GM19395 (cell line): ENCODE data around the gene BSN.

Source experiments
- ATAC-seq: cut with Tn5 transposase; IDR thresholded peaks from one replicate; pipeline ENCODE4 v1.9.1; 2021; ENCODE audit warnings: mild to moderate bottlenecking, moderate library complexity; ENCODE audit not compliant: unreplicated experiment

The BSN gene, protein sequence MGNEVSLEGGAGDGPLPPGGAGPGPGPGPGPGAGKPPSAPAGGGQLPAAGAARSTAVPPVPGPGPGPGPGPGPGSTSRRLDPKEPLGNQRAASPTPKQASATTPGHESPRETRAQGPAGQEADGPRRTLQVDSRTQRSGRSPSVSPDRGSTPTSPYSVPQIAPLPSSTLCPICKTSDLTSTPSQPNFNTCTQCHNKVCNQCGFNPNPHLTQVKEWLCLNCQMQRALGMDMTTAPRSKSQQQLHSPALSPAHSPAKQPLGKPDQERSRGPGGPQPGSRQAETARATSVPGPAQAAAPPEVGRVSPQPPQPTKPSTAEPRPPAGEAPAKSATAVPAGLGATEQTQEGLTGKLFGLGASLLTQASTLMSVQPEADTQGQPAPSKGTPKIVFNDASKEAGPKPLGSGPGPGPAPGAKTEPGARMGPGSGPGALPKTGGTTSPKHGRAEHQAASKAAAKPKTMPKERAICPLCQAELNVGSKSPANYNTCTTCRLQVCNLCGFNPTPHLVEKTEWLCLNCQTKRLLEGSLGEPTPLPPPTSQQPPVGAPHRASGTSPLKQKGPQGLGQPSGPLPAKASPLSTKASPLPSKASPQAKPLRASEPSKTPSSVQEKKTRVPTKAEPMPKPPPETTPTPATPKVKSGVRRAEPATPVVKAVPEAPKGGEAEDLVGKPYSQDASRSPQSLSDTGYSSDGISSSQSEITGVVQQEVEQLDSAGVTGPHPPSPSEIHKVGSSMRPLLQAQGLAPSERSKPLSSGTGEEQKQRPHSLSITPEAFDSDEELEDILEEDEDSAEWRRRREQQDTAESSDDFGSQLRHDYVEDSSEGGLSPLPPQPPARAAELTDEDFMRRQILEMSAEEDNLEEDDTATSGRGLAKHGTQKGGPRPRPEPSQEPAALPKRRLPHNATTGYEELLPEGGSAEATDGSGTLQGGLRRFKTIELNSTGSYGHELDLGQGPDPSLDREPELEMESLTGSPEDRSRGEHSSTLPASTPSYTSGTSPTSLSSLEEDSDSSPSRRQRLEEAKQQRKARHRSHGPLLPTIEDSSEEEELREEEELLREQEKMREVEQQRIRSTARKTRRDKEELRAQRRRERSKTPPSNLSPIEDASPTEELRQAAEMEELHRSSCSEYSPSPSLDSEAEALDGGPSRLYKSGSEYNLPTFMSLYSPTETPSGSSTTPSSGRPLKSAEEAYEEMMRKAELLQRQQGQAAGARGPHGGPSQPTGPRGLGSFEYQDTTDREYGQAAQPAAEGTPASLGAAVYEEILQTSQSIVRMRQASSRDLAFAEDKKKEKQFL (N-terminal part only)

GRCh38 chr3:49553692-49554632 is at the start of gene BSN:
TSS of gene BSN (plus strand) at chr3:49554477. CDS start at chr3:49554603, 126 bp downstream.
- peak; percentile 79 for ATAC-seq

DNA sequence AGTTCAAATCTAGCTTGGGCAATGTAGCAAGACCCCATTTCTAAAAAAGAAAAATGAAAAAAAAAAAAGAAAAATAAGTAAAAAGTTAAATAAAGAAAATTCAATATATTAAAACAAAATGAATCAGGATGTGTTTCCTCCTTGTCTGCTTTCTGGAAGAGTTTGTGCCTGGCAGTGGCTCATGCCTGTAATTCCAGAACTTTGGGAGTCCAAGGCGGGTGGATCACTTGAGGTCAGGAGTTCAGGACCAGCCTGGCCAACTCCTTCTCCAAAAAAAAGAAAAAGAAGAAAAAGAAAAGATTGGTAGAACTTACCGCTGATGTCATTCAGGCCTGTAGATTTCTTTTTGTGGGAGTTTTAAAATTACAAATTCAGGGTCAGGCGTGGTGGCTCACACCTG is 47.4 kb upstream of the BSN start:
- no peak for ATAC-seq

DNA sequence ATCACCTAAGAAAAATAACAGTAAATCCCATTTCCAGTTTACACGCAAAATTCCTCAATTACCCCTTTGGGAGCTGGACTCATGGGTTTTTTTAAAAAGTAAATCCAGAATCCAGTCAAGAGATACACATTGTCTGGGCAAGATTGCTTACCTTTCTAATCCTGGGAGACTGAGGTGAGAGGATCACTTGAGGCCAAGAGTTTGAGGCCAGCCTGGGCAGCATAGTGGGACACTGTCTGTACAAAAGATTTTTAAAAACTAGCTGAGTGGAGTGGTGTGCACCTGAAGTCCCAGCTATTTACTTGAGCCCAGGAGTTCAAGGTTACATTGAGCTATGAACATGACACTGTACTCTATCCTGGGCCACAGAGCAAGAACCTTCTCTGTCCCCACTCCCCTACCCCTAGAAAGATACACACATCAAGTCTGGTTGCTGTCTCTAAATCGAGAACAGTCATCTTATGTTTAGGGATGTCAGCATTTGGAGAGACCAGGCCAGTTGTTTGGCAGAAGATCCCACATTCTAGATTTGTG is 45.2 kb upstream of the BSN start:
- ATAC-seq: no peak

DNA sequence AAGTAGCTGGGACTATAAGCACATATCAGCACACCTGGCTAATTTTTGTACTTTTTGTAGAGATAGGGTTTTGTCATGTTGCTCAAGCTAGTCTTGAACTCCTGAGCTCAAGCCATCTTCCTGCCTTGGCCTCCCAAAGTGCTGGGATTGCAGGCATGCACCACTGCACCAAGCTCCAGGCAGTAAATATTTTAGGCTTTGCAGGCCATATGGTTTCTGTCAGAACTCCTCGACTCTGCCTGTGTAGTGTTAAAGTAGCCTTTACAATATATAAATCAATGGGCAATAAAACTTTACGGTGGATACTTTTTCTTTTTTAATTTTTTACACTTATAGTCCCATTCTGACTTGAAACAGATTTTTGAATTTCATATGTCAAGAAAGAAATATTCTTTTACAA is 42.6 kb upstream of the BSN start:
- no peak for ATAC-seq

DNA sequence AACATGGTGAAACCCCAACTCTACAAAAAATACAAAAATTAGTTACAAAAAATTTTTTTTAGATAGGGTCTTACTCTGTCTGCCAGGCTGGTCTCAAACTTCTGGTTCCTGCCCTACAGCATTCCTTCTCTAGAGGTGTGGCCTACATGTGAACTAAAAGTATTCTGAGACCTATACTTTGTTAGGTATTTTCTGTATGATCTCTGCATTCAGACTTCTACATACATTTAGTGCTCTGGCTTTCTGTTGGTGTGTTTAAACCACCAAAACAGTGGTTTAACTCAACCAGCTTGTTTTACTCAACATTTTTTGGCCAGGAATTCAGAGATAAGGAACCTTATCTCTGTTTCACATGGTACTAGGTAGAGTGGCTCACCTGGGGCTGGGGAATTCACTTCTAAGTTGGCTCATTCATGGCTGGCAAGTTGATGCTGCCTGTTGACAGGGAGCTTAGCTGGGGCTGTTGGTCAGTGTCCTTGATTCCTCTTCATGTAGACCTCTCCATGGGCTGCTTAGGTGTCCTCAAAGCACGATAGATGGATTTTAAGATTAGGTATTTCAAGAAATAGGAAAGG is 41.4 kb upstream of the BSN start:
- no peak for ATAC-seq

- ATAC-seq: no peak
These were observed 40.7 kb upstream of the BSN start for GRCh38 chr3:49513494-49514124.

GRCh38 chr3:49518016-49518415 is 36.3 kb upstream of the BSN start:
- no peak for ATAC-seq

DNA sequence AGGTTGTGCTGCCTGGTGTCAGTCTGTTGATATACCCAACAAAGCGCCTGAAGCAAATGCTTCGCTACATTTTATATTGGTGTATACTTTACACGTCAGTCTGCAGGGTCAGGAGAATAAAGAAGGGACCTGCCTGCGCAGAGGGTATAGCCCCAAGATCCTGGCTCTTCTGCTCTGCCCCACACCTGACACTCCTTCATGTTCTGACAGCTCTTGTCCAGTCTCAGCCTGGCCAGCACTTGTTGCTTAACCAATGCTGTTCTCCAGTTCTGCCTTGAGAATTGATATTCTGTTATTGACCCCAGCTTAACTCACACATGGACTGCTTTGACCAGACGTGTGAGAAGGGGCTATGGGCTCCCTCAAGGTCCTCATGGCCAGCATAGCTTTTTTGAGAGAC is 35.8 kb upstream of the BSN start:
- no peak for ATAC-seq

DNA sequence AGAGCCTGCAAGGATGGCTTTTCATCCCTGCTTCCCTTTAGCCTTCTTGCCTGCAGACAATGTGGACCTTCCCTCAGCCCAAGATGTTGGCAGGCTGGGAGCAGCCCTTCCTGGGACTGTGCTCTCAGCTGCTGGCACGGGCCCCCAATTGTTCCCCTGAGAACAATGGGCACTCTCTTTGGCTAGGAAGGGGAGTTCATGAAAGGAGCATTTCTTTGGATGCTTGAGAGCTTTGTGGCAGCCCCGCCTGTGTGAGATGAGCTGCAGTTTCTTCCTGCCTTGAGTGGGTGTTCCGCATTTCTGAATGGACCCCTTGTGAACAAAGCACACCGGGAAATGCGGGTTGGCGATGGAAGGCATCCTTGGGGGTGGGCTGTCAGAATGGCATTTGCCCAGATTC is 35.0 kb upstream of the BSN start:
- no peak for ATAC-seq

DNA sequence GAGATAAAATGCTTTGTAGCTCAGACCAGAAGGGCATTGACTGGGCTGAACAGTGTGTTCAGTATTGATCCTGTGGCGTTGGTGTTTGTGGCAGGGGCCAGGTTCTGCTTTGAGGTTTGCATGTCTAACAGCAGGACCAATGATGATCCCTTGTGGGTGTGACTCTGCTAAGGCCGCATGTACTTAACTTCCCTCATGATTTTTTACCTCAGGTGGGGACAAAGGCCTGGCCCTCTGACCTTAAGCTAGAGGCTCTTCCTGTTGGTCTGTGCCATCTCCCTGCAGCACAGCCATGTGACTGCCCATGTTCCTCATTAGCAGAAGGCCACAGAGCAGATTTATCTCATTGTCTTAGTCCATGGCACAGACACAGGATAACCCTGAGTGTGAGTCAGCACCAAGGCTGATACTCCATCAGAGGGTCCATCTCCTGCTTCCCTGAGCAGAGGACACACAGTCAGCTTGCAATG is 34.3 kb upstream of the BSN start:
- no peak for ATAC-seq

DNA sequence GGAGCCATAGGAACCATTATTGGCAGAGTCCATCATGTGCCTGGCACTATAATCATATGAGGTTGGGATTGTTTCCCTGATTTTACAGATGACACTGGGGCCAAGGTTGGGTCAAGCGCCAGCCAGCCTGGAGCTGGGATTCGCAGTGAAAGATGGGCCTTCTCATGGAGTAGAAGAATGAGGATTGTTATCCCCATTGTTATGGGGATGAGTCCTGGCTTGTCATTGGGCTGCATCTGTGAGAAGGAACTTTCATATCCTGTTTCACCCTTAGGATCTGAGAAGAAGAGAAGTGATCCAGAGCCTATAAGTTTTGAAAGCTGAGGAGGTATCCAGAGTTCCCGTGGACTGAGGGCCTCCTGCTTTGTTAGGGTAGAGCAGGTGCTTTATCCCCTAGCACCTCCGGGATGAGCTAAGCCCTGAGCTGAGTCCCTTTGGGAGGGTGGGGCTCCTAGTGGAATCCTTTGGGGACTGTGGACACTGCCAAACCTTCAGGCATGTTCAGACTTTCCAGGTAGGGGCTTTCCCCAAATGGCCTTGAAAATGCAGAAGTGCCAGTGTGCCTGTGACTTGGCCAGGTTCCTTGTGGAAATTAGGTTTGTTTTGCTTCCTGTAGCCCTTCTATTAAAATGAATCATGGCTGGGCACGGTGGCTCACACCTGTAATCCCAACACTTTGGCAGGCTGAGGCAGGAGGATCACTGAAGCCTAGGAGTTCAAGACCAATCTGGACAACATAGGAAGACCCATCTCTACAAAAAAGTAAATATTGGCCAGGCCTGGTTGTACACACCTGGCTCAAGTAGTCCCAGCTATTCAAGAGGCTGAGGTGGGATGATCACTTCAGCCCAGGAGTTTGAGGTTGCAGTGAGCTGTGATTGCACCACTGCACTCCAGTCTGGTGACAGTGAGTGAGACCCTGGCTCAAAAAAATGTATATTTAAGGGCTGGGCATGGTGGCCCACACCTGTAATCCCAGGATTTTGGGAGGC is 30.2 kb upstream of the BSN start:
- ATAC-seq: no peak

DNA sequence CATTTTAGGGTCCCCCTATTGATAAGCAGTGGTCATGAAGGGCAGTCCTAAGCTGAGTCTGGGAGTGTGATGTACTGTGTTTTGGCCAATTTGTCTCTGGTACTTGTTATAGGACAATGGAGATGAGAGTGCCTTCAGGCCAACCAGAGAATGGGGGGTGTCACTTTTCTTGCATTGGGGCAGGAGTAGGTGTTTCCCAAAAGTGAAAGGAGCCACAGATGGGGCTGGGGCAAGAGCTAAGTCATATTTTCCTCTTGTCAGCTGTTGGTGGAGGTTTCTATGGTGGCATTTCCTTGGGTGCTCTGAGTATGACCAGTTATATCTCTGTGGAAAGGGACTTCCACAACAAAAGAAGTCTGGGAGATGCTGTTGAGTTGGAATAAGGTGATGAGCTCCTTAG is 24.7 kb upstream of the BSN start:
- ATAC-seq: no peak

GRCh38 chr3:49530231-49530630 is 24.0 kb upstream of the BSN start:
- no peak for ATAC-seq

DNA sequence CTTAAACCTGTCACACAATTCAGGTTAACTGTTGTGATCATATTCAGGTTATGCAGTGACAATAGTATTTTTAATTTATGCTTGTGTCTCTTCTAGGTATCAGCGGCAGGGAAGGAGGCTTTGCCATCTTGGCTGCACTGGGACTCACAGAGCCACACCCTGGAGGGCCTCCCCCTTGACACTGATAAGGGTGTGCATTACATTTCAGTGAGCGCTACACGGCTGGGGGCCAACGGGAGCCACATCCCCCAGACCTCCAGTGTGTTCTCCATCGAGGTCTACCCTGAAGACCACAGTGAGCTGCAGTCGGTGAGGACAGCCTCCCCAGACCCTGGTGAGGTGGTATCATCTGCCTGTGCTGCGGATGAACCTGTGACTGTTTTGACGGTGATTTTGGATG is 23.6 kb upstream of the BSN start:
- no peak for ATAC-seq

- ATAC-seq: no peak
These were observed 23.1 kb upstream of the BSN start for GRCh38 chr3:49531218-49531617.

- no peak for ATAC-seq
These were observed 22.6 kb upstream of the BSN start for GRCh38 chr3:49531715-49532114.

GRCh38 chr3:49533031-49533430 is 21.2 kb upstream of the BSN start:
- no peak for ATAC-seq
